ENCODE results near the gene PTPN21. TPM values are rescaled to one million over a fixed set of nuclear protein-coding genes. Genes with fewer than 3 reads are reported as not detected.

Gene PTPN21
- total and polyA plus RNA-seq, 2 of the 13 experiments (the other 11 are each of a cell fraction or from before 2014, with no cell fraction given): 2.0 to 3.7 TPM

DNA sequence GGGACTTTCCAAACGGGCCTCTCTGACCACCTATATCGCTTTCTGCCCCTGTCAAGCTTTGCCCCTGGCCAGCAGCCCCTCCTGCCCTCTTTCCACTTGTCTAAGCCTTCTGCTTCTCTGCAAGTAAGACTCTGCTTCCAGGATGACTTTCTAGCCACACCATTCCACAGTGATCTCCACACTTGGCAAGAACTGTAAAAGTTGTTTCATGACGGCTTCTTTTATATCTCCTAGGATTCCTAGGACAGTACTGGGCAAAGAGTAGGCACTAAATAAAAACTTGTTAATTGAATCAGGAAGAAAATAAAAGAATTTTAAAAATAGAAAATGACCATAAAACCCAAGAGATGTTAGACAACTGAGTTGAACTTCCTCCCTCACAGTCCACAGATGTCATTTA, 1.8 kb upstream of the PTPN21 start (continued):
- no peak for TF ChIP-seq ZNF331 (CRISPR knock-in tag; IDR thresholded peaks at IDR 0.05)
- TF ChIP-seq NONO (IDR thresholded peaks at IDR 0.05): no peak
- no peak for TF ChIP-seq NONO (CRISPR knock-in tag; conservative IDR thresholded peaks at IDR 0.05)
- TF ChIP-seq ZNF7 (CRISPR knock-in tag; IDR thresholded peaks at IDR 0.05): no peak

- Histone ChIP-seq H3K79me2 (ENCODE audit: insufficient read depth, low read length) (no peaks in the 10 kb centered on the region), H3K4me2 (ENCODE audit: low read depth, low read length) (peak overlapping the region; percentile 79), H2AFZ (ENCODE audit: low read length) (peak overlapping the region; percentile 64), H3K9ac (ENCODE audit: insufficient read depth, low read depth, low read length) (peak overlapping the region; percentile 64), H3K27ac (ENCODE audit: extremely low read length, insufficient read depth, low read length) (no peak overlapping the region), H3K9me3 (ENCODE audit: low read length) (no peaks in the 10 kb centered on the region), H3K4me1 (ENCODE audit: insufficient read depth, low read length) (peaks cover 32% of the 10 kb centered on the region), H3K4me3 (replicated peaks in 1 of 3; ENCODE audit: insufficient read depth in 1 of 3, low read depth in 2 of 3, low read length in 3 of 3) (peak overlapping the region; percentile 78 to 99 (median 83)), H3K36me3 (replicated peaks in 1 of 2; ENCODE audit: control insufficient read depth in 1 of 2, insufficient read depth in 2 of 2, low read length in 2 of 2) (no peaks in the 10 kb centered on the region; a peak in 1 of 5 replicates), H3K27me3 (ENCODE audit: control insufficient read depth in 1 of 2, insufficient read depth in 2 of 2, low read length in 2 of 2) (no peaks in the 10 kb centered on the region), H4K20me1 (ENCODE audit: insufficient read depth, low read length) (no peaks in the 10 kb centered on the region)
- ATAC-seq (no peak), DNase-seq (ENCODE audit: low spot score) (no peak), FAIRE-seq (no peak)
- TF ChIP-seq ETV6 (CRISPR knock-in tag; conservative IDR thresholded peaks at IDR 0.05) (no peak), ELF3 (CRISPR knock-in tag; IDR thresholded peaks at IDR 0.05) (peak; percentile 3; the same call in 1 of the 2 replicates)
- ChIA-PET CTCF (ENCODE audit: low intra/inter-chr PET ratio, low total read pairs) (no interaction called here), POLR2A (no interaction called here)
- 5% methylated on average over 19 of the region's 19 CpGs for WGBS (ENCODE audit: low lambda C conversion rate)
- TSS peak; percentile 71 for BruUV-seq (replicated peaks)
- intact Hi-C loops (cut with micrococcal nuclease; ENCODE audit: unreplicated experiment) (loop anchor here (10.0 kb wide), 1 partner anchor 169 kb away; the partner anchor contains the start of gene SPATA7), in situ Hi-C loops (cut with HindIII; ENCODE audit: extremely low pct_ligation_motif_present, low pct_unique_long_range_greater_than_20kb) (no loop called here)
These were observed 836 bp downstream of the PTPN21 start for GRCh38 chr14:88553886-88554456.

DNA sequence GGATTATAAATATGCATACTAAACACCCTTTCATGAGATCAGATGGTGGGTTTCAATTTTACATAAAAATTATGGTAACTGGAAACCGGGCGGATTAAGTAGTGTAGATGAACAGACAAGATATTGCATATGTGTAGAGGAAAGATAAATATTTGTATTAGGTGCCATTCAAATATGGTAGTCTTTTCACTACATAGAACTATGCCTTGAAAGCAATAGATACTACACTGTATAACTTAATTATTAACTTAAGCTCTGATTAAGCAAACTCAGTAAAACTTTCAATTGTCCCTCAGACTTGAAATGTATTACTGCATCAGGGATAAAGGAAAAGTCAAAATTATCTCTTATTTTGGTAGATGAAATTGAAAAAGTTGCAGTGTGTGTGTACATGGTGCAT, 1.9 kb downstream of the PTPN21 start:
- FAIRE-seq (no peak), DNase-seq (ENCODE audit: low spot score) (peak; percentile 51), ATAC-seq (peak; percentile 39)
- POLR2A ChIA-PET: no interaction called here
- peaks cover 32% of the 10 kb centered on the region for H3K4me1 ChIP-seq (ENCODE audit: insufficient read depth, low read length)
- peak overlapping the region; percentile 79; the same call in 1 of the 2 replicates for H3K4me2 ChIP-seq (ENCODE audit: low read depth, low read length)
- no peak overlapping the region for H2AFZ ChIP-seq (ENCODE audit: low read length)
- no peak overlapping the region for H3K27ac ChIP-seq (ENCODE audit: extremely low read length, insufficient read depth, low read length)
- H3K27me3 ChIP-seq (ENCODE audit: control insufficient read depth in 1 of 2, insufficient read depth in 2 of 2, low read length in 2 of 2): no peaks in the 10 kb centered on the region
- no TSS peak for BruUV-seq (replicated peaks)
- no peak overlapping the region for H3K4me3 ChIP-seq (replicated peaks in 1 of 3; ENCODE audit: insufficient read depth in 1 of 3, low read depth in 2 of 3, low read length in 3 of 3)
- H3K79me2 ChIP-seq (ENCODE audit: insufficient read depth, low read length): no peaks in the 10 kb centered on the region
- 31% methylated on average over 2 of the region's 2 CpGs for WGBS (ENCODE audit: low lambda C conversion rate)
- intact Hi-C loops (cut with micrococcal nuclease; ENCODE audit: unreplicated experiment): loop anchor here (10.0 kb wide), 1 partner anchor 168 kb away; the partner anchor contains the start of gene SPATA7
- peaks cover 0 to 8% of the 10 kb centered on the region in 2 experiments; a peak in 2 of 5 replicates for H3K36me3 ChIP-seq (replicated peaks in 1 of 2; ENCODE audit: control insufficient read depth in 1 of 2, insufficient read depth in 2 of 2, low read length in 2 of 2)
- in situ Hi-C loops (cut with HindIII; ENCODE audit: extremely low pct_ligation_motif_present, low pct_unique_long_range_greater_than_20kb): no loop called here
- H3K9me3 ChIP-seq (ENCODE audit: low read length): no peaks in the 10 kb centered on the region
- CTCF ChIA-PET (ENCODE audit: low intra/inter-chr PET ratio, low total read pairs): no interaction called here
- H4K20me1 ChIP-seq (ENCODE audit: insufficient read depth, low read length): no peaks in the 10 kb centered on the region
- H3K9ac ChIP-seq (ENCODE audit: insufficient read depth, low read depth, low read length): no peak overlapping the region
- TF ChIP-seq ZBTB46 (CRISPR knock-in tag; IDR thresholded peaks at IDR 0.05; ENCODE audit: borderline replicate concordance) (no peak), BCL6 (CRISPR knock-in tag; IDR thresholded peaks at IDR 0.05) (peak; percentile 72), PPARG (CRISPR knock-in tag; conservative IDR thresholded peaks at IDR 0.05) (no peak), SOX13 (IDR thresholded peaks at IDR 0.05) (no peak), SOX13 (CRISPR knock-in tag; conservative IDR thresholded peaks at IDR 0.05 in 1 of 2, IDR thresholded peaks at IDR 0.05 in 1 of 2) (peak in 1 of 2 experiments; percentile 26; a peak in 1 of 4 replicates)
